ENCODE measurements around the gene LZTS3.

DNA sequence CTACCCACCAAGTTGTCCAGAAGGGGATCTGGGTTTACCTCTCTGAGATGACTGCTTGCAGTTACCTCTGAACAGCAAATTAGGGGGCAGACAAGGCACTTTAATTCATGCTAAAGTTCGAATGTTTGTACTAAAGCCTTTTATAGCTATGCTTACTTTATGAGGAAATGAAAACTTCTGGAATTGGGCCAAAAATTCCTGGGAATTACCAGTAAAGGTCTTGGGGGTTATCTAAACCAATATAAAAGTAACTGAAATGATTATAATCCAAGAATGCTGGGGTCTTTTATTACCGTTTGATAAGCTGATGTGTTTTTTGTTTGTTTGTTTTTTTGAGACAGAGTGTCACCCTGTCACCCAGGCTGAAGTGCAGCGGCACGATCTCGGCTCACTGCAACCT is 7.9 kb upstream of the LZTS3 start:
- TF ChIP-seq, protein P1, sequence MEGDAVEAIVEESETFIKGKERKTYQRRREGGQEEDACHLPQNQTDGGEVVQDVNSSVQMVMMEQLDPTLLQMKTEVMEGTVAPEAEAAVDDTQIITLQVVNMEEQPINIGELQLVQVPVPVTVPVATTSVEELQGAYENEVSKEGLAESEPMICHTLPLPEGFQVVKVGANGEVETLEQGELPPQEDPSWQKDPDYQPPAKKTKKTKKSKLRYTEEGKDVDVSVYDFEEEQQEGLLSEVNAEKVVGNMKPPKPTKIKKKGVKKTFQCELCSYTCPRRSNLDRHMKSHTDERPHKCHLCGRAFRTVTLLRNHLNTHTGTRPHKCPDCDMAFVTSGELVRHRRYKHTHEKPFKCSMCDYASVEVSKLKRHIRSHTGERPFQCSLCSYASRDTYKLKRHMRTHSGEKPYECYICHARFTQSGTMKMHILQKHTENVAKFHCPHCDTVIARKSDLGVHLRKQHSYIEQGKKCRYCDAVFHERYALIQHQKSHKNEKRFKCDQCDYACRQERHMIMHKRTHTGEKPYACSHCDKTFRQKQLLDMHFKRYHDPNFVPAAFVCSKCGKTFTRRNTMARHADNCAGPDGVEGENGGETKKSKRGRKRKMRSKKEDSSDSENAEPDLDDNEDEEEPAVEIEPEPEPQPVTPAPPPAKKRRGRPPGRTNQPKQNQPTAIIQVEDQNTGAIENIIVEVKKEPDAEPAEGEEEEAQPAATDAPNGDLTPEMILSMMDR (conservative IDR thresholded peaks at IDR 0.05; ENCODE audit: low read depth, low read length): no peak
- no peak for TF ChIP-seq EZH2 (IDR thresholded peaks at IDR 0.05; ENCODE audit: borderline replicate concordance, low read depth, low read length, poor library complexity, severe bottlenecking)

All from A673 (cell line).